Neural cell (in vitro differentiated cells): Measurements from ENCODE around the gene PYDC2. TPM values are rescaled to one million over a fixed set of nuclear protein-coding genes. Genes with fewer than 3 reads are reported as not detected.

Experiments
- H2AFZ ChIP-seq: fragments of 200-600, 300-800 bp; sonication (generic), shearing (Covaris generic); 2 replicates; pipeline ENCODE4 v1.6.0; 2014; ENCODE audit warnings: low read depth, mild to moderate bottlenecking, antibody characterized with exemption, low read length, moderate library complexity
- H3F3A ChIP-seq: fragments of 200-600 bp; shearing (Covaris generic); 2 replicates; pipeline ENCODE4 v1.6.1; 2016; ENCODE audit warnings: mild to moderate bottlenecking, moderate library complexity, mixed read lengths, antibody characterized with exemption, low read length; ENCODE audit not compliant: insufficient read depth, poor library complexity, severe bottlenecking
- H3K27ac ChIP-seq: fragments of 200-600, 300-800 bp; sonication (generic), shearing (Covaris generic); 2 replicates; pipeline ENCODE4 v1.5.1; 2014; ENCODE audit warnings: mild to moderate bottlenecking, low read length, moderate library complexity
- H3K27me3 ChIP-seq: fragments of 300-800, 200-600 bp; sonication (generic), shearing (Covaris generic); 2 replicates; pipeline ENCODE4 v1.6.0; 2014; ENCODE audit warnings: mild to moderate bottlenecking, low read depth, low read length, moderate library complexity; ENCODE audit not compliant: insufficient read depth
- H3K36me3 ChIP-seq: fragments of 300-800, 200-600 bp; sonication (generic), shearing (Covaris generic); 2 replicates; pipeline ENCODE4 v1.5.1; 2014; ENCODE audit warnings: mild to moderate bottlenecking, antibody characterized with exemption, low read length, moderate library complexity; ENCODE audit not compliant: insufficient read depth
- H3K4me2 ChIP-seq: fragments of 300-800, 200-600 bp; sonication (generic), shearing (Covaris generic); 2 replicates; pipeline ENCODE4 v1.6.0; 2014; ENCODE audit warnings: mild to moderate bottlenecking, low read length
- H3K4me3 ChIP-seq: fragments of 300-800, 200-600 bp; sonication (generic), shearing (Covaris generic); 2 replicates; pipeline ENCODE4 v1.5.1; 2014; ENCODE audit warnings: mild to moderate bottlenecking, low read length, moderate library complexity
- H3K79me2 ChIP-seq: fragments of 200-600 bp; shearing (Covaris generic); replicated peaks from 2 replicates; pipeline ENCODE4 v1.6.0; 2014; ENCODE audit warnings: mild to moderate bottlenecking, low read length, moderate library complexity; ENCODE audit not compliant: insufficient read depth
- H3K9ac ChIP-seq: fragments of 300-800, 200-600 bp; sonication (generic), shearing (Covaris generic); 2 replicates; pipeline ENCODE4 v1.6.1; 2016; ENCODE audit warnings: mild to moderate bottlenecking, low read length, mixed read lengths
- H3K9me2 ChIP-seq: fragments of 200-600 bp; shearing (Covaris generic); 2 replicates; pipeline ENCODE4 v1.6.1; 2016; ENCODE audit warnings: mild to moderate bottlenecking, low read length, mixed read lengths; ENCODE audit not compliant: insufficient read depth
- H3K9me3 ChIP-seq: fragments of 200-600, 300-800 bp; sonication (generic), shearing (Covaris generic); 2 replicates; pipeline ENCODE4 v1.6.1; 2016; ENCODE audit warnings: mild to moderate bottlenecking, mixed run types, low read length, moderate library complexity, mixed read lengths
- H4K20me1 ChIP-seq: fragments of 200-600 bp; shearing (Covaris generic); 2 replicates; pipeline ENCODE4 v1.6.1; 2016; ENCODE audit warnings: mild to moderate bottlenecking, mixed run types; ENCODE audit not compliant: insufficient read depth
- EP300 ChIP-seq: fragments of 450-650 bp; conservative IDR thresholded peaks from 2 replicates; pipeline ENCODE4 v1.6.1; 2014; ENCODE audit warnings: antibody characterized with exemption, mild to moderate bottlenecking, moderate library complexity; ENCODE audit not compliant: poor library complexity, severe bottlenecking
- EZH2 ChIP-seq: fragments of 200-600, 300-800 bp; shearing (Covaris generic), sonication (generic); IDR thresholded peaks from 2 replicates; pipeline ENCODE4 v1.6.1; 2014; ENCODE audit warnings: antibody characterized with exemption, low read length, borderline replicate concordance, mild to moderate bottlenecking; ENCODE audit not compliant: insufficient read depth, poor library complexity, severe bottlenecking
- MXI1 ChIP-seq: fragments of 450-650 bp; conservative IDR thresholded peaks from 2 replicates; pipeline ENCODE4 v1.6.1; 2014; ENCODE audit warnings: antibody characterized with exemption, mild to moderate bottlenecking; ENCODE audit not compliant: poor library complexity, severe bottlenecking
- POLR2AphosphoS5 ChIP-seq: IDR thresholded peaks from 2 replicates; pipeline ENCODE4 v1.6.1; 2012
- RAD21 ChIP-seq: fragments of 450-650 bp; conservative IDR thresholded peaks from 2 replicates; pipeline ENCODE4 v1.6.1; 2014; ENCODE audit warnings: antibody characterized with exemption, mild to moderate bottlenecking, moderate library complexity
- SMC3 ChIP-seq: fragments of 450-650 bp; conservative IDR thresholded peaks from 2 replicates; pipeline ENCODE4 v1.6.1; 2014; ENCODE audit warnings: antibody characterized with exemption, mild to moderate bottlenecking, moderate library complexity; ENCODE audit not compliant: poor library complexity
- TAF1 ChIP-seq: IDR thresholded peaks from 2 replicates; pipeline ENCODE4 v1.6.1; 2012; ENCODE audit warnings: low read depth
- polyA plus RNA-seq: library from polyadenylated mRNA; depleted of rRNA; stranded (reverse); fragments of >200 nt; gene quantifications from 2 replicates; pipeline ENCODE4 v1.2.3, GENCODE V29; 2014
- TF ChIP-seq, protein P1 (sequence below): fragments of 450-650 bp; IDR thresholded peaks from 2 replicates; pipeline ENCODE4 v1.5.1; 2014; ENCODE audit warnings: antibody characterized with exemption, mild to moderate bottlenecking, moderate library complexity; ENCODE audit not compliant: poor library complexity, severe bottlenecking
- TF ChIP-seq, protein P2 (sequence below): IDR thresholded peaks from 2 replicates; pipeline ENCODE4 v1.6.1; 2012; ENCODE audit warnings: borderline replicate concordance

PYDC2 gene
- polyA plus RNA-seq, 1 donor from 2014 or later = not detected

DNA sequence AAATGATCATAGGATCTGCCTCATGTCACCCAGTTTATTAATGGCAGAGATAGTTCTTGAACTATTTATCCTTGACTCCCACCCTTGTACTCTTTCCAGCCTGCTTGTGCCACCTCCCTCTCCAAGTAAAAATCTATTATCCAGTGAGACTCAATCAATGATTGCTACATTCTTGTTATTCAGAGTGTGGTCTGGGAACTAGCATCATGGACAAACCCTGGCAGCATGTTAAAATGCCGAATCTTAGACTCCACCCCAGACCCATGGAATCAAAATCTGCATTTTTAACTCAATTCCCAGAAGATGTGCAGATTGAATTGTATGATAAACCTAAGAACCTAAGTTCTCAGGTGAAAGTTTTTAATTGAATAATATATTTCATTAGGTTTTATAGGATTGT, 34.7 kb upstream of the PYDC2 start:
- Histone ChIP-seq H3K27me3 (no peaks in the 10 kb centered on the region), H2AFZ (no peak overlapping the region), H3K36me3 (no peaks in the 10 kb centered on the region), H3K4me2 (no peak overlapping the region), H3K9me2 (no peaks in the 10 kb centered on the region), H3K79me2 (no peaks in the 10 kb centered on the region), H4K20me1 (no peaks in the 10 kb centered on the region), H3K9me3 (no peaks in the 10 kb centered on the region), H3K27ac (no peak overlapping the region), H3K4me3 (no peak overlapping the region), H3F3A (no peaks in the 10 kb centered on the region), H3K9ac (no peak overlapping the region)
- no peak for TF ChIP-seq MXI1
- no peak for TF ChIP-seq TAF1
- TF ChIP-seq, protein P1, sequence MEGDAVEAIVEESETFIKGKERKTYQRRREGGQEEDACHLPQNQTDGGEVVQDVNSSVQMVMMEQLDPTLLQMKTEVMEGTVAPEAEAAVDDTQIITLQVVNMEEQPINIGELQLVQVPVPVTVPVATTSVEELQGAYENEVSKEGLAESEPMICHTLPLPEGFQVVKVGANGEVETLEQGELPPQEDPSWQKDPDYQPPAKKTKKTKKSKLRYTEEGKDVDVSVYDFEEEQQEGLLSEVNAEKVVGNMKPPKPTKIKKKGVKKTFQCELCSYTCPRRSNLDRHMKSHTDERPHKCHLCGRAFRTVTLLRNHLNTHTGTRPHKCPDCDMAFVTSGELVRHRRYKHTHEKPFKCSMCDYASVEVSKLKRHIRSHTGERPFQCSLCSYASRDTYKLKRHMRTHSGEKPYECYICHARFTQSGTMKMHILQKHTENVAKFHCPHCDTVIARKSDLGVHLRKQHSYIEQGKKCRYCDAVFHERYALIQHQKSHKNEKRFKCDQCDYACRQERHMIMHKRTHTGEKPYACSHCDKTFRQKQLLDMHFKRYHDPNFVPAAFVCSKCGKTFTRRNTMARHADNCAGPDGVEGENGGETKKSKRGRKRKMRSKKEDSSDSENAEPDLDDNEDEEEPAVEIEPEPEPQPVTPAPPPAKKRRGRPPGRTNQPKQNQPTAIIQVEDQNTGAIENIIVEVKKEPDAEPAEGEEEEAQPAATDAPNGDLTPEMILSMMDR = no peak
- TF ChIP-seq RAD21 = no peak
- TF ChIP-seq SMC3 = no peak
- TF ChIP-seq, protein P2, sequence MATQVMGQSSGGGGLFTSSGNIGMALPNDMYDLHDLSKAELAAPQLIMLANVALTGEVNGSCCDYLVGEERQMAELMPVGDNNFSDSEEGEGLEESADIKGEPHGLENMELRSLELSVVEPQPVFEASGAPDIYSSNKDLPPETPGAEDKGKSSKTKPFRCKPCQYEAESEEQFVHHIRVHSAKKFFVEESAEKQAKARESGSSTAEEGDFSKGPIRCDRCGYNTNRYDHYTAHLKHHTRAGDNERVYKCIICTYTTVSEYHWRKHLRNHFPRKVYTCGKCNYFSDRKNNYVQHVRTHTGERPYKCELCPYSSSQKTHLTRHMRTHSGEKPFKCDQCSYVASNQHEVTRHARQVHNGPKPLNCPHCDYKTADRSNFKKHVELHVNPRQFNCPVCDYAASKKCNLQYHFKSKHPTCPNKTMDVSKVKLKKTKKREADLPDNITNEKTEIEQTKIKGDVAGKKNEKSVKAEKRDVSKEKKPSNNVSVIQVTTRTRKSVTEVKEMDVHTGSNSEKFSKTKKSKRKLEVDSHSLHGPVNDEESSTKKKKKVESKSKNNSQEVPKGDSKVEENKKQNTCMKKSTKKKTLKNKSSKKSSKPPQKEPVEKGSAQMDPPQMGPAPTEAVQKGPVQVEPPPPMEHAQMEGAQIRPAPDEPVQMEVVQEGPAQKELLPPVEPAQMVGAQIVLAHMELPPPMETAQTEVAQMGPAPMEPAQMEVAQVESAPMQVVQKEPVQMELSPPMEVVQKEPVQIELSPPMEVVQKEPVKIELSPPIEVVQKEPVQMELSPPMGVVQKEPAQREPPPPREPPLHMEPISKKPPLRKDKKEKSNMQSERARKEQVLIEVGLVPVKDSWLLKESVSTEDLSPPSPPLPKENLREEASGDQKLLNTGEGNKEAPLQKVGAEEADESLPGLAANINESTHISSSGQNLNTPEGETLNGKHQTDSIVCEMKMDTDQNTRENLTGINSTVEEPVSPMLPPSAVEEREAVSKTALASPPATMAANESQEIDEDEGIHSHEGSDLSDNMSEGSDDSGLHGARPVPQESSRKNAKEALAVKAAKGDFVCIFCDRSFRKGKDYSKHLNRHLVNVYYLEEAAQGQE = no peak
- no peak for TF ChIP-seq POLR2AphosphoS5
- TF ChIP-seq EP300 = no peak
- no peak for TF ChIP-seq EZH2

DNA sequence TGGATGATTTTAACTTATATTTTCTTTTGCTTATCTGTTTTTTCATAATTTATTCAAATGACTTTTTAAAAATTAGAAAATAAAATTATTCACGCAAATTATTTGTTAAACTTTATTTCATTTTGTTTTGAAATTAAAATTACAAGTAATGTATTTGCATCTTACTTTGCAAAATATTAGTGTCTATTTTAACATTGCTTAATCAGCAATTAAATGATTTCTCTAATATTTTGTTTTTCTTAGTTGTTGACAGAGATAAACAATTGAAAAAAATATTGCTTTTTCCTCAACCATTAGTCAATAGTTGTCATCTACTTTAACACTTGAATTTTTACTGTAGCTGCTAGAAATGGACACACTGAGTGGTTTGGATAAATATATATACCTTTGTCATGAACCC, 32.8 kb upstream of the PYDC2 start:
- TF ChIP-seq TAF1 = no peak
- no peak for TF ChIP-seq POLR2AphosphoS5
- TF ChIP-seq, protein P1 = no peak
- no peak for TF ChIP-seq EZH2
- TF ChIP-seq EP300 = no peak
- TF ChIP-seq, protein P2 = no peak
- TF ChIP-seq SMC3 = no peak
- TF ChIP-seq RAD21 = no peak
- TF ChIP-seq MXI1 = no peak
- H2AFZ ChIP-seq = no peak overlapping the region

More for the DNA sequence above, 32.8 kb upstream of the PYDC2 start:
- Histone ChIP-seq H3K4me2 (no peak overlapping the region), H3K9me2 (no peaks in the 10 kb centered on the region), H3F3A (no peaks in the 10 kb centered on the region), H4K20me1 (no peaks in the 10 kb centered on the region), H3K36me3 (no peaks in the 10 kb centered on the region), H3K4me3 (no peak overlapping the region), H3K27ac (no peak overlapping the region), H3K9me3 (no peaks in the 10 kb centered on the region), H3K9ac (no peak overlapping the region), H3K27me3 (no peaks in the 10 kb centered on the region), H3K79me2 (no peaks in the 10 kb centered on the region)
